Activated T-cell treated with anti-CD3 and anti-CD28 coated beads for 48 hours (primary cell): ENCODE results near the gene RYK.
"Not testable (repeated sequence)": the region's sequence is repeated elsewhere in the genome, so short reads cannot be mapped to it uniquely, and the experiment has no call there.

Source experiments
- DNase-seq: peaks from one replicate; pipeline ENCODE4 v3.0.0-alpha.2; 2020; ENCODE audit warnings: low read depth

Gene RYK

GRCh38 chr3:134216851-134217250 lies 33.8 kb downstream of the RYK start:
- no peak for DNase-seq

- DNase-seq = no peak
These were observed 34.4 kb downstream of the RYK start for GRCh38 chr3:134216191-134216764.

- DNase-seq = no peak
These were observed 36.4 kb downstream of the RYK start for GRCh38 chr3:134214239-134214638.

- DNase-seq = peak; percentile 79
These were observed 37.5 kb downstream of the RYK start for GRCh38 chr3:134212967-134213665.

- DNase-seq = no peak
These were observed 38.9 kb downstream of the RYK start for GRCh38 chr3:134211797-134212196.

- DNase-seq = no peak
These were observed 45.2 kb downstream of the RYK start for GRCh38 chr3:134205451-134205850.

GRCh38 chr3:134201201-134202130 lies 49.2 kb downstream of the RYK start:
- no peak for DNase-seq

- not testable (repeated sequence) for DNase-seq
These were observed 50.8 kb downstream of the RYK start for GRCh38 chr3:134199880-134200279.

- no peak for DNase-seq
These were observed 51.4 kb downstream of the RYK start for GRCh38 chr3:134199240-134199639.

- DNase-seq = no peak
These were observed 52.2 kb downstream of the RYK start for GRCh38 chr3:134198414-134198813.

GRCh38 chr3:134197681-134198261 lies 52.9 kb downstream of the RYK start:
- DNase-seq = no peak

GRCh38 chr3:134194247-134194646 lies 56.4 kb downstream of the RYK start:
- no peak for DNase-seq

- DNase-seq = no peak
These were observed 60.4 kb downstream of the RYK start for GRCh38 chr3:134190250-134190649.

GRCh38 chr3:134189849-134190248 lies 60.8 kb downstream of the RYK start:
- DNase-seq = no peak

- no peak for DNase-seq
These were observed 64.3 kb downstream of the RYK start for GRCh38 chr3:134186391-134186790.

- DNase-seq = no peak
These were observed 69.9 kb downstream of the RYK start for GRCh38 chr3:134180761-134181160.

- no peak for DNase-seq
These were observed 71.2 kb downstream of the RYK start for GRCh38 chr3:134179508-134179907.

GRCh38 chr3:134163096-134163495 lies 87.6 kb downstream of the RYK start:
- no peak for DNase-seq

- DNase-seq = no peak
These were observed 88.6 kb downstream of the RYK start for GRCh38 chr3:134161898-134162615.

GRCh38 chr3:134155446-134155845 lies 95.2 kb downstream of the RYK start:
- DNase-seq = no peak

GRCh38 chr3:134153761-134154160 lies 96.9 kb downstream of the RYK start:
- DNase-seq = no peak

- DNase-seq = no peak
These were observed 100.2 kb downstream of the RYK start for GRCh38 chr3:134150476-134150875.
